ENCODE data around the gene DOCK6.

The DOCK6 gene

DNA sequence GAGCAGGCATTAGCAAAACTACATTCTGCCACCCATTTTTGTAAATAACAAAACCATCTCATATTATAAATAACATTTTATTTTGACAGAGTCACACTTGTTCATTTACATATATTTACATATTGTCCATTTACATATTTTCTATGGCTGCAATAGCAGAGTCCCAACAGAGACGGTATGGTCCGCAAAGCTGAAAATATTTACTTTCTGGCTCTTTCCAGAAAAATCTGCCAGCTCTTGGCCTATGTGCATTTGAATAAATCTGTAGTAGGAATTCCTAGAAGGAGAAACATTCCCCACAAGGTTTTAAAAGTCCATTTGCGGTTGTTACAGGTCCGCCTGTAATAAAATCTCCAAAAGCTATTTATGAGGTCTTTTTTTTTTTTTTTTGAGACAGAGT, 27.9 kb upstream of the DOCK6 start:
- CTCF ChIA-PET, result interaction anchor here (2.4 kb wide), 1 partner anchor 91 kb away, joined by 9 read pairs; no protein-coding TSS in a partner anchor
- no peak for DNase-seq
- H3K4me1 Mint-ChIP-seq, result peaks cover 10% of the 10 kb centered on the region
- no peak overlapping the region for H3K27ac Mint-ChIP-seq
- no peaks in the 10 kb centered on the region for H3K9me3 Mint-ChIP-seq
- no peak overlapping the region for H3K4me3 Mint-ChIP-seq
- no peaks in the 10 kb centered on the region for H3K36me3 Mint-ChIP-seq
- H3K27me3 Mint-ChIP-seq, result peaks cover 91% of the 10 kb centered on the region

- H3K9me3 Mint-ChIP-seq, result no peaks in the 10 kb centered on the region
- no peak overlapping the region for H3K27ac Mint-ChIP-seq
- no peaks in the 10 kb centered on the region for H3K36me3 Mint-ChIP-seq
- DNase-seq, result no peak
- H3K27me3 Mint-ChIP-seq, result peaks cover 91% of the 10 kb centered on the region
- H3K4me1 Mint-ChIP-seq, result peaks cover 1% of the 10 kb centered on the region
- no peak overlapping the region for H3K4me3 Mint-ChIP-seq
- CTCF ChIA-PET, result interaction anchor here (1.0 to 1.1 kb wide), 2 partner anchors 21 to 194 kb away, joined by 3 read pairs; no protein-coding TSS in a partner anchor
Measured at GRCh38 chr19:11288349-11288748, 26.0 kb upstream of the DOCK6 start.

- DNase-seq, result no peak
- Mint-ChIP-seq H3K4me3 (no peak overlapping the region), H3K36me3 (no peaks in the 10 kb centered on the region), H3K27ac (no peak overlapping the region), H3K9me3 (no peaks in the 10 kb centered on the region), H3K4me1 (peaks cover 3% of the 10 kb centered on the region), H3K27me3 (peaks cover 96% of the 10 kb centered on the region)
- CTCF ChIA-PET, result interaction anchor here (0.7 to 0.9 kb wide), 5 partner anchors 10 to 858 kb away, joined by 3 read pairs; partner anchors contain the start of gene TSPAN16
Measured at GRCh38 chr19:11286312-11286974, 24.1 kb upstream of the DOCK6 start.

GRCh38 chr19:11284515-11284914, 22.2 kb upstream of the DOCK6 start:
- CTCF ChIA-PET, result interaction anchor here (0.9 kb wide), 1 partner anchor 163 kb away, joined by 4 read pairs; no protein-coding TSS in a partner anchor
- H3K9me3 Mint-ChIP-seq, result peaks cover 3% of the 10 kb centered on the region
- peaks cover 99% of the 10 kb centered on the region for H3K27me3 Mint-ChIP-seq
- H3K4me3 Mint-ChIP-seq, result no peak overlapping the region
- H3K36me3 Mint-ChIP-seq, result no peaks in the 10 kb centered on the region
- H3K4me1 Mint-ChIP-seq, result peaks cover 16% of the 10 kb centered on the region
- DNase-seq, result no peak
- no peak overlapping the region for H3K27ac Mint-ChIP-seq

GRCh38 chr19:11281356-11282049, 19.2 kb upstream of the DOCK6 start:
- no peak overlapping the region for H3K27ac Mint-ChIP-seq
- CTCF ChIA-PET, result interaction anchor here (0.9 kb wide), 1 partner anchor 100 kb away, joined by 4 read pairs; no protein-coding TSS in a partner anchor
- no peak overlapping the region for H3K4me3 Mint-ChIP-seq
- H3K9me3 Mint-ChIP-seq, result peaks cover 16% of the 10 kb centered on the region
- H3K36me3 Mint-ChIP-seq, result no peaks in the 10 kb centered on the region
- DNase-seq, result no peak
- H3K27me3 Mint-ChIP-seq, result peaks cover 97% of the 10 kb centered on the region
- H3K4me1 Mint-ChIP-seq, result peaks cover 21% of the 10 kb centered on the region

- peak overlapping the region; percentile 17 for H3K4me3 Mint-ChIP-seq
- H3K36me3 Mint-ChIP-seq, result no peaks in the 10 kb centered on the region
Measured at GRCh38 chr19:11279505-11280236, 17.3 kb upstream of the DOCK6 start.

DNA sequence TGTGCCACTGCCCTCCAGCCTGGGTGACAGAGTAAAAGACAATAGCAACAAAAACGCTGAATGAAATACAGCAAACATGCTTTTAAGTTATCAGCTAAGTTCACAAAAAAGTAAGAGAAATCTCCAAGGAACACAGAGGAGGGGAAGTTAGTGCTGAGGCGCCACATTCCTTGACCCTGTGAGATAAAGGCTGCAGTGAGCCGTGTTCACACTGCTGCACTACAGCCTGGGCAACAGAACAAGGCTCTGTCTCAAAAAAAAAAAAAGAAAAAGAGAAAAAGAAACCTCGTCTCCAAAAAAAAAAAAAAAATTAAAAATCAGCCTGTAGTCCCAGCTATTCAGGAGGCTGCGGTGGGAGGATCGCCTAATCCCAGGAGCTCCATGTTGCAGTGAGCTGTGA, 16.3 kb upstream of the DOCK6 start:
- no peak overlapping the region for H3K27ac Mint-ChIP-seq
- no peaks in the 10 kb centered on the region for H3K36me3 Mint-ChIP-seq
- H3K4me3 Mint-ChIP-seq, result no peak overlapping the region
- no peak for DNase-seq
- H3K27me3 Mint-ChIP-seq, result peaks cover 97% of the 10 kb centered on the region
- H3K9me3 Mint-ChIP-seq, result peaks cover 16% of the 10 kb centered on the region
- H3K4me1 Mint-ChIP-seq, result peaks cover 21% of the 10 kb centered on the region
- CTCF ChIA-PET, result no interaction called here

More at GRCh38 chr19:11279505-11280236, 17.3 kb upstream of the DOCK6 start:
- peak overlapping the region; percentile 78 for H3K27ac Mint-ChIP-seq
- CTCF ChIA-PET, result no interaction called here
- peaks cover 21% of the 10 kb centered on the region for H3K4me1 Mint-ChIP-seq
- H3K27me3 Mint-ChIP-seq, result peaks cover 97% of the 10 kb centered on the region
- H3K9me3 Mint-ChIP-seq, result peaks cover 16% of the 10 kb centered on the region
- peak; percentile 80 for DNase-seq

- no peak overlapping the region for H3K27ac Mint-ChIP-seq
- peaks cover 97% of the 10 kb centered on the region for H3K27me3 Mint-ChIP-seq
- no peaks in the 10 kb centered on the region for H3K36me3 Mint-ChIP-seq
- peaks cover 14% of the 10 kb centered on the region for H3K9me3 Mint-ChIP-seq
- no peak overlapping the region for H3K4me3 Mint-ChIP-seq
- no peak for DNase-seq
- CTCF ChIA-PET, result no interaction called here
- H3K4me1 Mint-ChIP-seq, result peaks cover 6% of the 10 kb centered on the region
Measured at GRCh38 chr19:11274533-11275086, 12.3 kb upstream of the DOCK6 start.

- Mint-ChIP-seq H3K27ac (no peak overlapping the region), H3K4me3 (no peak overlapping the region), H3K36me3 (no peaks in the 10 kb centered on the region), H3K4me1 (no peaks in the 10 kb centered on the region), H3K9me3 (peaks cover 9% of the 10 kb centered on the region), H3K27me3 (peaks cover 98% of the 10 kb centered on the region)
- CTCF ChIA-PET, result no interaction called here
- no peak for DNase-seq
Measured at GRCh38 chr19:11273989-11274388, 11.7 kb upstream of the DOCK6 start.

- Mint-ChIP-seq H3K27me3 (peaks cover 98% of the 10 kb centered on the region), H3K9me3 (peaks cover 9% of the 10 kb centered on the region), H3K36me3 (no peaks in the 10 kb centered on the region), H3K4me1 (no peaks in the 10 kb centered on the region), H3K27ac (no peak overlapping the region), H3K4me3 (no peak overlapping the region)
- no peak for DNase-seq
- CTCF ChIA-PET, result no interaction called here
Measured at GRCh38 chr19:11273296-11273695, 11.0 kb upstream of the DOCK6 start.

GRCh38 chr19:11269408-11269807, 7.1 kb upstream of the DOCK6 start:
- H3K4me1 Mint-ChIP-seq, result no peaks in the 10 kb centered on the region
- peaks cover 100% of the 10 kb centered on the region for H3K27me3 Mint-ChIP-seq
- no peaks in the 10 kb centered on the region for H3K36me3 Mint-ChIP-seq
- no peak overlapping the region for H3K4me3 Mint-ChIP-seq
- peak overlapping the region; percentile 12 for H3K27ac Mint-ChIP-seq
- DNase-seq, result no peak
- no peaks in the 10 kb centered on the region for H3K9me3 Mint-ChIP-seq
- CTCF ChIA-PET, result no interaction called here

GRCh38 chr19:11268783-11269267, 6.5 kb upstream of the DOCK6 start:
- peaks cover 100% of the 10 kb centered on the region for H3K27me3 Mint-ChIP-seq
- H3K4me1 Mint-ChIP-seq, result no peaks in the 10 kb centered on the region

DNA sequence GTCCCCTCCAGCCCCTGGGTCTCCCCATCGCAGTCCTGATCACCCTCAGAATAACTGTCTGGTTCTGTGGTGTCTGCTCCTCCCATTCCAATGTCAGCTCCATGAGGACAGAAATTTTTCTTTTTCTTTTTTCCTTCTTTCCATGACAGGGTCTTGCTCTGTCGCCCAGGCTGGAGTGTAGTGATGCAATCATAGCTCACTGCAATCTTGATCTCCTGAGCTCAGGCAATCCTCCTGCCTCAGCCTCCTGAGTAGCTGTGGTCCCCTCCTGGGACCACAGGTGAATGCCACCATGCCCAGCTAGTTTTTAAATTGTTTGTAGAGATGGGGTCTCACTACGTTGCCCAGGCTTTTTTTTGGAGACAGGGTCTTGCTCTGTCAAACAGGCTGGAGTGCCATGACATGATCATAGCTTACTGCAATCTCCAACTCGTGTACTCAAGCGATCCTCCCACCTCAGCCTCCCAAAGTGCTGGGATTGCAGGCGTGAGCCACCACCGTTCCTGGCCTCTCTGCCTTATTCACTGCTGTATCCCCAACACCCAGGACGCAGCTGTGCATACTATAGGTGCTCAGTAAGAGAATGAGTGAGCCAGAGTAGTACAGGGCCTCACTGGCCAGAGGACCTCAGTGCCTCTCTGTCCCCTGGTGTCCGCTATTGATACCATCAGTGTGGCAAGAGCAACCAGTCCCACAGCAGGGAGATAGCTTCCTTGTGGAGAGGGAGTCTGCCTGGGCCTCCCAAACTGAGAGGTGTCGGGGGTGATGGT, 5.2 kb upstream of the DOCK6 start:
- Mint-ChIP-seq H3K27me3 (peaks cover 100% of the 10 kb centered on the region), H3K36me3 (no peaks in the 10 kb centered on the region), H3K27ac (no peak overlapping the region), H3K4me3 (no peak overlapping the region), H3K4me1 (peaks cover 3% of the 10 kb centered on the region), H3K9me3 (no peaks in the 10 kb centered on the region)
- no peak for DNase-seq
- CTCF ChIA-PET, result interaction anchor here (1.1 kb wide), 1 partner anchor 20 kb away, joined by 3 read pairs; no protein-coding TSS in a partner anchor

More at GRCh38 chr19:11268783-11269267, 6.5 kb upstream of the DOCK6 start:
- CTCF ChIA-PET, result interaction anchor here (0.6 kb wide), 1 partner anchor 109 kb away, joined by 3 read pairs; no protein-coding TSS in a partner anchor
- Mint-ChIP-seq H3K27ac (no peak overlapping the region), H3K9me3 (no peaks in the 10 kb centered on the region), H3K36me3 (no peaks in the 10 kb centered on the region), H3K4me3 (no peak overlapping the region)
- DNase-seq, result no peak

Measured in activated naive CD4-positive, alpha-beta T cell treated with anti-CD3 and anti-CD28 coated beads, Interleukin-2, amount 10 ng/mL, durations not matched to agents 7 days and 5 days (primary cell).